Stimulated activated CD8-positive, alpha-beta memory T cell treated with anti-CD3 and anti-CD28 coated beads, Interleukin-15, amount 100 ng/mL, for 1 hour (primary cell): Measurements from ENCODE around the gene C11orf98.
A peak's percentile ranks its signal among the peaks of the same experiment; 100 is the strongest.
"Not testable (repeated sequence)": the region's sequence is repeated elsewhere in the genome, so short reads cannot be mapped to it uniquely, and the experiment has no call there.

Source experiments
- DNase-seq: peaks from one replicate; pipeline ENCODE4 v3.0.0-alpha.2; 2020; ENCODE audit warnings: low read depth

The C11orf98 gene

DNA sequence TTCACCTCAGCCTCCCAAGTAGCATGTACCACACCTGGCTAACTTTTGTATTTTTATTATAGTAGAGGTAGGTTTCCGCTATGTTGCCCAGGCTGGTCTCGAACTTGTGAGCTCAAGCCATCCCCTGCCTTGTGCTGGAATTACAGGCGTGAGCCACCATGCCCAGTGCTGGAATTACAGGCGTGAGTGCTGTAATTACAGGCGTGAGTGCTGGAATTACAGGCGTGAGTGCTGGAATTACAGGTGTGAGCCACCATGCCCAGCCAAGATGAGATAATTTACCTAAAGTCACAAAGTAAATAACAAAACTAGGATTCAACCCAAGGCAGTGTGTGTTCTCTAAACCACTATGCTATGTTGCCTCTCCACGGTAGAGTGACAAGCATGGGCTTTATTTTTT is 17.5 kb upstream of the C11orf98 start:
- no peak for DNase-seq

DNA sequence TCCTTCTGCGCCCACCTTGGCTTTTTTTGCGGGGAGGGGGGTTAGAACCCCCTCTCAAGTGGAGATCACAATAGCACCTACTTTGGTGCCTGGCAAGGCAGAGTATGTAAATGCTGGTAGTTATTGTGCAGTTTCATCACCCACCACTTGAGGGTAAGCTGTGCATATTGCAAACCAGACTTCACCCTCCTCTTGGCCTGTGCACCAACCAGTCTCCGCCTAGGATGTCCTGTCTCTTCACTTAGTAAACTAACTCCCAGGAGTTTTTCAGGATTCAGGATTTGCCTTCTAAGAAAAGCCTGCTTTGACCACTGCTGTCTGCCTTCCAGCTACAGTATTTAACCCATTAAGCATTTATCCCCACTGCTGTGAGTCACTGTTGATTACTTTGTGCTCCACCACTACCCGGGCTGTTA is 15.8 kb upstream of the C11orf98 start:
- no peak for DNase-seq

DNA sequence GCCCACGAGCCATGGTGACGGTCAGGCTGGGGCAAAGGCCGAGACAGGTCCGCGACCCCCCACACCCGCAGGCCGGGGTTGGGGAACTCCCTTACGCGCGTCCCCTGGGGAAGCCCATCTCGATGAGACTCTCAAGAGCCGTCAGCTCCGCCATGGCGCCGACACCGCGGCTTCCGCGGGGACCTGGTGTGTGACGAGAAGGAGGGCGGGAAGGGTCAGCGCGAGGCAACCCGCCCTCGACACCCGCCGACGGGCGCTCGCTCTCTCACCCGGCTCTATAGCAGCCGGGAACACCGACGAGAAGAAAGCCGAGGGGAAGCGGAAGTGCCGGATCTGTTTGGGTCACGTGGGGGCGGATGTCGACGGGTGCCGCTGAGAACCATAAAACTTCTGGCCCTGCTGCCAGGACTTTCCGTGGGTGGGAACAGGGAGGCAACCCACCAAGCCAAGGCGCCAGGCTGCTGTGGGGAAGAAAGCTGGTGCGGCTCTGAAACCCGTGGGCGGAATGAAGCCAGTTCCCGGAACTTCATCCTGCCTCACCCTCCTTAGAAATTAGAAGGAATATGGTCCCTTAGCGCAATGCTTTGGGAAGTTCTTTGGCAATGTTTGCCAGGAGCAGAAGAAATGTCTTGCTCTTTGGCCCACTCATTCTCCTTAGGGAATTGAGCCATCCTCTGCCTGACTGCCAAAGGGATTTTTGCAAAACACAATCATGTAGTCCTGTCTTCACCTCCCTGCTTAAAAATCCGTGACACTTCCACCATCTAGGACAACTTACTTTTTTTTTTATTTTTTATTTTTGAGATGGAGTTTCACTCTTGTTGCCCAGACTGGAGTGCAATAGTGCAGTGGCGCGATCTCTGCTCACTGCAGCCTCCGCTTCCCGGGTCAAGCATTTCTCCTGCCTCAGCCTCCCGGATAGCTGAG is 14.0 kb upstream of the C11orf98 start, which contains the start of gene UBXN1:
Gene UBXN1 (minus strand): TSS at position 304 of the 927 bp plus-strand sequence. CDS start 150 bp downstream, at position 154.
- peak; percentile 53 for DNase-seq

DNA sequence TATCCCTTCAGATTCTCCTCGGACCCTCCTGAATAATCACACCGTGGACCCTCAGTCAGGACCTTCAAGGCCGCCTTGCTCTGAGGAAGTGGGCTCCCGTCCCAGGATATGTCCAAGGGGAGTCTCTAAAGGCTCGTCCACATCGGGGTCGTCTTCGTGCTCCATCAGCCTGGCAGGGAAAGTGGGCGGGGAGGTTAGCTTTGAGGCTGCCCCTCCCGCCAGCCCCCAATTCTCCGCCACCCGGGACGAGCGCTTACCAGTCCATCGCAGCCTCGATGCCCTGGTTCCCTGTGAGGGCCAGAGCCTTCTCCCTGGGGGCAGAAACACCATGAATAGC is 13.4 kb upstream of the C11orf98 start:
- no peak for DNase-seq

DNA sequence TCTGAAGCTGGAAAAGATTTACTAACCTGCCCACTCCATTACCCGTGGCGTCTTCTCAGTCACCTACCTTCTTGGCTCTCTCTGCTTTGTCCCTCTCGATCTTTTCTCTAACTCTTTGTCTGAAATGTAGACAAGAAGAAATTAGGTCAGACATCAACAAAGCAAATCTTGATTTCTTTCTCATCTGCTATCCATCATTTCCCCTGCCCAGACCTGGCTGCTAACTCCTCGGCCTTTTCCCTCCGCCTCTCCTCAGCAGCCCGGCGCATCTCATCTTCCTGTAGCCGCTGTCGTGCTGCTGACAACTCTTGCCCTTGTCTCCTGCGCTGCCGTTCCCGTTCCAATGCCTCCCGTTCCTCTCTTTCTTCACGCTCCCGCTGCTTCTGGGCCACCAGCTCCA is 12.7 kb upstream of the C11orf98 start:
- no peak for DNase-seq

DNA sequence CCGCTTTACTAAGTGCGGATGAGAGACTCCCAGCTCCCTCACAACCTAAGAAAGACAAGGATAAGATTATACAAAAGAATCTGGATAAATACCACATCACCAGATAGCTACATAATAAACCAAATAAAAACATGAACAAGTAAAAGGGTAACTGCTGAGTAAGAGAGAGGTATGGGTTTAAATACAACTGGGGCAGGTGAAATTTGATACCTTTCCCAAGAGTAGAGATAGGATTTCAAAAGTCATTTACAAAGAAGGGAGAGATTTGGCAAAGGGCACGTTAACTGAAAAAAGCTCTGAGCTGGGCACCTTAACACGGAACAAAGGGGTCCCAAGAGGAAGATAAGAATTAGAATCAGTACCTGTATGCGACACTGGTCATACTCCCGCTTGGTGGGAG is 12.1 kb upstream of the C11orf98 start:
- no peak for DNase-seq

DNA sequence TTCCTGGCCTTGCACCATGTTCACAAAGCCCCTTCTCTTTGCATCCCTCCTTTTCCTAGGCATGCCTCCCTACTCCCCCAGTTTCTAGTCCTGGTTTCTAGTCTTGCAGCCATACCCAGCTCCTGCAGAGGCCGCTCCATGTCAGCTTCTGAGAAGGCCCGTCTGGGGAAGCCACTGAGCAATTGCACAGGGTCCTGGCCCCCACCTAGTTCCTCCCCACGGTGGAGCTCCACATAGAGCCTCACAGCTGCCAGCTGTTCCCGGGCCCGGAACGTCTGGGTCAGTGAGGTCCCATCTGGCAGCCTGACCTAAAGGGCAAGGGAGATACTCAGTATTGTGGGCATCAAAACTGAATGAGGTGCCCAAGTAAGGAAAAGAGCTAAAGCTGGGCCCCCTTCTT is 11.7 kb upstream of the C11orf98 start:
- no peak for DNase-seq

DNA sequence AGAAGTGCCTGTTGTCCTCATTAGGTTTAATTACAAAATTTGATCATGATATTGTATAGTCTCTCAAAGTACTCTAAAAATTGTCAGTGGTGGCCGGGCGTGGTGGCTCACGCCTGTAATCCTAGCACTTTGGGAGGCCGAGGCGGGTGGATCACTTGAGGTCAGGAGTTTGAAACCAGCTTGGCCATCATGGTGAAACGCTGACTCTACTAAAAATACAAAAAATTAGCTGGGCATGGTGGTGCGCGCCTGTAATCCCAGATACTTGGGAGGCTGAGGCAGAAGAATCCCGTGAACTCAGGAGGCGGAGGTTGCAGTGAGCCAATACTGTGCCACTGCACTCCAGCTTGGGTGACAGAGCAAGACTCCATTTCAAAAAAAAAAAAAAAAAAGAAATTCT is 10.4 kb upstream of the C11orf98 start:
- DNase-seq, result not testable (repeated sequence)

DNA sequence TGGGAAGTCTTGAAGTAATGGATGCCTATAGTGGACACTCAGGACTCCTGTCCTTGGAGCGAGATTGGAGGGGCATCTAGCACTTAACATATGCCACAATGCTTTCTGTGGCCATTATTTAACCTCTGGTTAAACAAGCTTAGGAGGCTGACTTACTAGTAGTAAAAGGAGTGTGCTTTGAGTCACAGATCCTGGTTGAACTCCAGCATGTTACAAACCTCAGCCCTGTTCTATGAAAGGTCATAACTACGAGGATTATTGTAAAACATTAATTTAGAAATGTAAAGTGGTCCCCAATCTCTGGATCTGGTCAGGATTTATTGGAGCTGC is 8.2 kb upstream of the C11orf98 start:
- DNase-seq, result no peak

DNA sequence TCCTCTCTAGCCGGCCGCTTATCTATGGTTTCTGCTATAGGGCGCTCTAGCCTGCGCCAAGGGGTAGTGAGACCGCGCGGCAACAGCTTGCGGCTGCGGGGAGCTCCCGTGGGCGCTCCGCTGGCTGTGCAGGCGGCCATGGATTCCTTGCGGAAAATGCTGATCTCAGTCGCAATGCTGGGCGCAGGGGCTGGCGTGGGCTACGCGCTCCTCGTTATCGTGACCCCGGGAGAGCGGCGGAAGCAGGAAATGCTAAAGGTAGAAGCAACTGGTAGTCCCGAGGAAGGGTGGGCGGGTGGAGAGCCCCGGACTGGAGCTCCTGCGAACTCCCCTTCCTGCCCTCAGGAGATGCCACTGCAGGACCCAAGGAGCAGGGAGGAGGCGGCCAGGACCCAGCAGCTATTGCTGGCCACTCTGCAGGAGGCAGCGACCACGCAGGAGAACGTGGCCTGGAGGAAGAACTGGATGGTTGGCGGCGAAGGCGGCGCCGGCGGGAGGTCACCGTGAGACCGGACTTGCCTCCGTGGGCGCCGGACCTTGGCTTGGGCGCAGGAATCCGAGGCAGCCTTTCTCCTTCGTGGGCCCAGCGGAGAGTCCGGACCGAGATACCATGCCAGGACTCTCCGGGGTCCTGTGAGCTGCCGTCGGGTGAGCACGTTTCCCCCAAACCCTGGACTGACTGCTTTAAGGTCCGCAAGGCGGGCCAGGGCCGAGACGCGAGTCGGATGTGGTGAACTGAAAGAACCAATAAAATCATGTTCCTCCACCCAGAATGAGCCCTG is 6.8 kb upstream of the C11orf98 start, which contains the start of the genes LBHD1 and UQCC3:
Gene LBHD1 (minus strand): TSS at position 660 of the 782 bp plus-strand sequence. CDS start 2,236 bp downstream, outside the sequence.
Gene UQCC3 (plus strand): TSS at position 66 of the 782 bp plus-strand sequence. CDS start 73 bp downstream, at position 139.
- peak; percentile 46 for DNase-seq

DNA sequence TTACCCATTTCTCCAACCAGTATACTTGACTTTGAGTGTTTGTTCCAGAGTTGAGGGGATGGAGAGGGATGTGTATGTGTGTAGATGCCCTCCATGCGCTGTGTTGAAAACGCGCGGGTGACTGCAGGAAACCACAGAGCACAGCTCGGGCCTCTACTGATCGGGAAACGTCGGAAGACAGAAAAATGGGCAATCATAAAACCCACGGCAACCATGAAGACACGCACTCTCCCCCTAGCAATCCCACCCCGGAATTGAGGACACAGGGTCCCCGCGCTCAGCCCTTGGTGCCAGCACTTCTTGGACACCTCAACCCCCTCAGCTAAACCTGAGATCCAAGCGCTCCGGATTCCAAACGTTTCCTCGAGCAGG is 6.2 kb upstream of the C11orf98 start:
- no peak for DNase-seq

DNA sequence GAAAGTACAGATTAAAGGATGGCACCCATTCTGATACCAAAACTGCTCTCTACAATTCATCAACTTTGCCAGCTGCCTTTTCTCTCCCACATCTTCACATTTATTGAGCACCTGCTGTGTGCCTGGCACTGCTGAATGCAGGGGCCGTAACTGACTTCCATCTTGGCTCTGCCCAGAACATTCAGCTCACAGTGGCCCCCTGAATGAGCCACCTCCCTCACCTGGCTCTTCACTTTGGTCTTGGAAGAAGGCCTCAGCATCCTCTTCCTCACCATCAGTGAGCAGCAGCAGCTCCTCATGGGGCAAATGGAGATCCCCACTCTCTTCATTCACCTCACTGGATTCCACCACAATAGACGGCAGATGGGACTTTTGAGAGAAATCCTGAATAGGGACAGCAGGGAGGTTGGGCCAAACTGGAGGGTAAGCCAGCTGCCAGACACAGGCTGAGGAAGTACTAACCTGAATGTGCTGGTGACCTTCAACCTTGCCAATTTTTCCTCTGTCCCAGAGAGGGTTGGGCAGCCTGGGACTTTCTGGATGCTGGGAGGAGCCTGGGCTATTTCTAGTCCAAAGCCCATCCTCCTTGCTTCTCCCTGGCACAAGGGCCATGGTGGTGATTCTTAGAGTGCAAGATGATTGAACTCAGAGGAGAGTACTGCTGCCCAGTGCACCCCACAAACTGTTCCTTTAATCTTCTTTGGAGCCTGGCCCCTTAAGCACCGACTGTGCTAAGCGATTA is 4.6 kb upstream of the C11orf98 start:
- DNase-seq, result no peak

DNA sequence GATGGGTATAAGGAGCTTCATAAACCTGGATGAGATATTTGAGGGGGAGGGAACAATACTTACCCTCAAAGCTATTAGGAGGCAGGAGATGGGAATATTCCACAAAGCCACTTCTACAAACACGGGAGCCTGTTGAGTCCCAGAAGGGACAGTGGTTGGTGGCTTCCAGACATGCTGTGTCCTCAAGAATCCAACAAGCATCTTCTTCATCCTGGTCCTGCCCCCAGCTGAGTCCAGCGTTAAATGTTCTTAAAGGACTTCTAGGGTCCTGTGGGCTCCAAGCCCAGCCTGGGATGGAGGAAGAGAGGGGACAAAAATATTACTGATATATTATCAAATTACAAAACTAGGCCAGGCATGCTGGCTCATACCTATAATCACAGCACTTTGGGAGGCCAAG is 2.5 kb upstream of the C11orf98 start:
- no peak for DNase-seq

DNA sequence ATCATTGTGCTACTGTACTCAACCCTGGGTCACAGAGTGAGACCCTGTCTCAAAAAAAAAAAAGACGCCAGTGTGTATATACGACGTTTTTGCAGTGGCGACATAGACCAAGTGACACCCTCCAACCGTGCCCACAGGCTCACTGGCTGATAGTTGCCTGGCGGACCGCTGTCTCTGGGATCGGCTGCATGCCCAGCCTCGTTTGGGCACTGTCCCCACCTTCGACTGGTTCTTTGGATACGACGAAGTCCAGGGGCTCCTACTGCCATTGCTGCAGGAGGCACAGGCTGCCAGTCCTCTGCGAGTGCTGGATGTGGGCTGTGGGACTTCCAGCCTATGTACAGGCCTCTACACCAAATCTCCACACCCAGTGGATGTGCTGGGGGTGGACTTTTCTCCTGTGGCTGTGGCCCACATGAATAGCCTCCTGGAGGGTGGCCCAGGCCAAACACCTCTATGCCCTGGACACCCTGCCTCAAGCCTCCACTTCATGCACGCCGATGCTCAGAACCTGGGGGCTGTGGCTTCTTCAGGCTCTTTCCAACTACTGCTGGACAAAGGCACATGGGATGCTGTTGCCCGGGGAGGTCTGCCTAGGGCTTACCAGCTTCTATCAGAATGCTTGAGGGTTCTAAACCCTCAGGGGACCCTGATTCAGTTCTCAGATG is 1.4 kb upstream of the C11orf98 start:
- no peak for DNase-seq

DNA sequence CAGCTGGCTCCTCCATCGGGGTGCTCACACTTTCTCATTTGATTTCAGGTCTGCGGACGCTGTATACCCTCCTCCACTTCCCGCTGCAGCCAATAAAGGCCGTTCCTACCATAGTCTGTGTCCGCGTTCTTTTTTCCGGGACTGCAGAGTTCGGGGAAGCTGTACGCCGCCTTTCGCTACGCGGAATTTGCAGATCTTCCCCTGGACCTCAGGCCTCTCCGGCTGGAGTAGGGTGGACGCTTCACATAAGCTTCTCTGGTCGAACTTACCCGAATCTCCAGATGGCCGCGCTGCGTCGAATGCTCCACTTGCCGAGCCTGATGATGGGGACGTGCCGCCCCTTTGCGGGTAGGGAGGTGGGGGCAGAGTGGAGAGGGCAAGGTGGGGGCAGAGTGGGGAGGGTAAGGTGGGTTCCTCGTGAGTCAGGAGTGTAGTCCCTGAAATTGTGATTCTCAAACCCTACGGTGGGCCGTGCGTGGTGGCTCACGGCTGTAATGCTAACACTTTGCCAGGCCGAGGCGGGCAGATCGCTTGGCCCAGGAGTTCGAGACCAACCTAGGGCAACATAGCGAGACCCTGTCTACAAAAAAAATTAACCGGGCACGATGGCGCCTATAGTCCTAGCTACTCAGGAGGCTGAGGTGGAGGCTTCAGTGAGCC is 719 bp upstream of the C11orf98 start:
- peak; percentile 40 for DNase-seq

DNA sequence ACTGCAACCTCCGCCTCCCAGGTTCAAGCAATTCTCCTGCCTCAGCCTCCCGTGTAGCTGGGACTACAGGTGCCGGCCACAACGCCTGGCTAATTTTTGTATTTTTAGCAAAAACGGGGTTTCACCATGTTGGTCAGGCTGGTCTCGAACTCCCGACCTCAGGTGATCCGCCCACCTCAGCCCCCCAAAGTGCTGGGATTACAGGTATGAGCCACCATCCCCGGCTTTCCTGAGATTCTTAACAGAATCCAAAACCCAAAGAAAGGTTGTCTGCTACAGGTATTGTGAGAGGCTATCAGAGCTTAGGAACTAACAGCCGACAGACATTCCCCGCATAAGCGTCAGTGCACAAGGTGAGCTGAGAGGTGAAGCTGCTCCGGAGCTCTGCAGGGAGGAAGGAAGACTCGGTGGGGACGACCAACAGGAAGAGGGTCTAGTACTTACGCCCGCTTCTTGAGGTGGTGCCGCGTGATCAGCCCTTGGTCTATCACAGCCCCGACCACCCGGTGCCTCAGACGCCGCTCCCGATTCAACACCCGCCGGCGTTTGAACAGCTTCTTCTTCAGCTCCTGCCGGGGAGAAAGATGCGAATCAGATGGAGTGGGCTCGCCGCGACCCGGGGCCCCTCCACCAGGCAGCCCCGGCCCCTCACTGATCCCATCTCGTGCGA is 470 bp downstream of the C11orf98 start:
- no peak for DNase-seq

DNA sequence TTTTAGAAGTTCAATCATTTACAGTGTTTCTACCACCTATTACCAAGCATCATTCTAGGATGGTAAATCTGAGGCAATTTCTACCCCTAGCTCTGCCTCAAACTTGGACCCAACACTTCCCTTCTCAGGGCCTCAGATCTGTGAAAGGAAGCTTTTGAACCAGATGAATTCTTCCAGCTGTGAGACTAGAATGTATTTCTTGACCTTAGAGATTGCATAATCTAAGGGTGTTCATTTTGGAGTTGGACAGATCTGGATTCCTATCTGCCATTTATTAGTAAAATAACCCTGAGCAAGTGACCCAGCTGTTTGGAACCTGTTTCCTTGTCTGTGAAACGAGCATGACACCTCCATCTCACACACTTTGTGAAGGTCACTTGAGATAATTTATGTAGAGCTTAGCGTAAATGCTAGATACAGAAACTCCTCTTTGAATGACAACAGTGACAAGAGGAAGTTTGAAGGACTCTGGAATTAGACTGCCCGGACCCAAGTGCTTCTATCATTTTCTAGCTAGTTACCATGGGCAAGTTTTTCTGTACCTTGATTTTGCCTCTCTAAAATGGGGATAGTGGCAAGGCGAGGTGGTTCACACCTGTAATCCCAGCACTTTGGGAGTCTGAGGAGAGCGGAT is 8.1 kb downstream of the C11orf98 start:
- no peak for DNase-seq

DNA sequence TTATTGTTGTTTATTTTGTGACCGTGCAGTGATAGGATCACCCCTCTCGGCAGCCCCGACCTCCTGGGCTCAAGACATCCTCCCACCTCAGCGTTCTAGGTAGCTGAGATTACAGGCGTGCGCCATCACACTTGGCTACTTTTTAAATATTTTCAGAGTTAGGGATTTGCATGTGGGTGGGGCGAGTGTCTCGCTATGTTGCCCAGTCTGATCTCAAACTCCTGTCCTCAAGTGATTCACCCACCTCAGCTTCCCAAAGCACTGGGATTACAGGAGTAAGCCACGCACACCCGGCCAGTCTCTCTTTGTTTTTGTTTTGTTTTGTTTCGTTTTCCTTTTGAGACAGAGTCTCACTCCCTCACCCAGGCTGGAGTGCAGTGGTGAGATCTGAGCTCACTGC is 10.7 kb downstream of the C11orf98 start:
- no peak for DNase-seq

DNA sequence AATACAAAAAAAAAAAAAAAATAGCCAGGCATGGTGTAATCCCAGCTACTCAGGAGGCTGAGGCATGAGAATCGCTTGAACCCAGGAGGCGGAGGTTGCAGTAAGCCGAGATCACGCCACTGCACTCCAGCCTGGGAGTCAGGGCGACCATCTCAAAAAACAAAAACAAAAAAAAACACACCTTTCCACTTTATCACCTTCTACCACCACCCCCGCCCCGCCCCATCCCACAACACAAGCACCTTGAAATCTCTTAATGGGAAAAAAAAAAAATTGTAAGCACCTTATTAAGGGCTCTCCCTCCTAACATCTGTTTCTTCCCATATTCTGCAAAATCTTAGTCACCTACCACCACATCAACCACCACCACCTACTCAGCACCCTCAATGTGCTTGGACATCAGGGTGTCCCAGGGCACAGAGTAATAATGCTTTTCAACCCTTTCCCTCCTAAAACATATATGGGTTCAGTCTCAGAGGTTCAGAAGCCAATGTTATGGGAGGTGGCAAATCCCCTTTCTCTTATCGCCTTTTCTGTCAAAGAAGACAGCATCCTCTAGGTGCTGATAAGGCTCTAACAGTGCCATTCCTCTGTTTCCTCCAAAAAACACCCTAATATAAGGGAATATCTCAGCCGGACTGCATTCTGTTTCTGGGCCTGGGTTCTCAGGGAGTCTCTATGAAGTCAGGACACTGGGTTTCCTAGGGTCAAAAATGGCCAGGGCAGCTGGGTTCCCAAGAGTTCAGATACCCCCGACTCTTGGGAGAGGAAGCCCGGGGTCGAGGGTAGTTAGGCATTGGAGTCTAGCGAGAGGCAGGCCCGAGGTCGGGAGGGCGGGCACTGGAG is 12.6 kb downstream of the C11orf98 start:
- no peak for DNase-seq
